ENCODE measurements around the gene AFF2.

GRCh38 chrX:148930206-148930729, 429.9 kb downstream of the AFF2 start:
- TF ChIP-seq POLR2AphosphoS5 (IDR thresholded peaks at IDR 0.05) (no peak), CTCF (IDR thresholded peaks at IDR 0.05 in 8 of 11, conservative IDR thresholded peaks at IDR 0.05 in 3 of 11) (no peak), POLR2A (IDR thresholded peaks at IDR 0.05) (no peak)
